Measurements from ENCODE around the gene CATSPERZ. TPM values are rescaled to one million over a fixed set of nuclear protein-coding genes. Genes with fewer than 3 reads are reported as not detected.

CATSPERZ gene
- total RNA-seq, 5 donors from 2014 or later (not counting 1 experiment from before 2014, with no cell fraction given): 0.40 TPM; not detected in 4

GRCh38 chr11:64333556-64333955, 33.4 kb downstream of the CATSPERZ start:
- no peak for DNase-seq
- Histone ChIP-seq H3K9me3 (no peaks in the 10 kb centered on the region), H3K27ac (ENCODE audit: low read length) (no peak overlapping the region), H3K27me3 (replicated peaks in 1 of 2; ENCODE audit: control insufficient read depth in 2 of 2, extremely low read depth in 1 of 2, insufficient read depth in 2 of 2, low read length in 1 of 2) (no peaks in the 10 kb centered on the region), H3K4me1 (ENCODE audit: control insufficient read depth in 1 of 2, extremely low read depth in 1 of 2, insufficient read depth in 2 of 2, low read length in 2 of 2) (peaks cover 0 to 21% of the 10 kb centered on the region in 2 experiments), H3K36me3 (ENCODE audit: control insufficient read depth in 2 of 2, extremely low read depth in 1 of 2, insufficient read depth in 1 of 2, low read length in 1 of 2) (peaks cover 3 to 16% of the 10 kb centered on the region in 2 donors), H3K4me3 (ENCODE audit: control insufficient read depth in 1 of 2, extremely low read depth in 1 of 2, low read length in 1 of 2) (no peak overlapping the region)
- WGBS (ENCODE audit: insufficient coverage): 100% methylated on average over 6 of the region's 8 CpGs
- H3K27ac Mint-ChIP-seq: no peak overlapping the region
- H3K36me3 Mint-ChIP-seq: peaks cover 12% of the 10 kb centered on the region
- H3K4me3 Mint-ChIP-seq: no peak overlapping the region
- CTCF ChIA-PET: interaction anchor here in 1 of 2 donors (2.7 kb wide), 1 partner anchor 16 kb away, joined by 41 read pairs; the partner anchor contains the start of genes PRDX5 and TRMT112
- H3K4me1 Mint-ChIP-seq: peaks cover 8 to 26% (median 16%) of the 10 kb centered on the region in 3 donors
- H3K9me3 Mint-ChIP-seq: no peaks in the 10 kb centered on the region
- POLR2A ChIA-PET: interaction anchor here in 1 of 2 donors (0.7 kb wide), 1 partner anchor 324 kb away, joined by 4 read pairs; no protein-coding TSS in a partner anchor
- no peak for ATAC-seq (replicated peaks in 1 of 4)
- no peaks in the 10 kb centered on the region for H3K27me3 Mint-ChIP-seq

- H3K4me1 ChIP-seq (ENCODE audit: control insufficient read depth in 1 of 2, extremely low read depth in 1 of 2, insufficient read depth in 2 of 2, low read length in 2 of 2): peaks cover 8 to 36% of the 10 kb centered on the region in 2 experiments
- no peak overlapping the region for H3K4me3 ChIP-seq (ENCODE audit: control insufficient read depth in 1 of 2, extremely low read depth in 1 of 2, low read length in 1 of 2)
- Mint-ChIP-seq H3K27me3 (no peaks in the 10 kb centered on the region), H3K27ac (no peak overlapping the region), H3K36me3 (peaks cover 17% of the 10 kb centered on the region), H3K4me3 (no peak overlapping the region), H3K4me1 (peaks cover 21 to 38% (median 28%) of the 10 kb centered on the region in 3 donors), H3K9me3 (no peaks in the 10 kb centered on the region)
- ChIA-PET CTCF (interaction anchor here in 1 of 2 donors (0.6 kb wide), 1 partner anchor 29 kb away, joined by 3 read pairs; no protein-coding TSS in a partner anchor), POLR2A (interaction anchor here in 1 of 2 donors (0.7 kb wide), 1 partner anchor 1568 kb away, joined by 3 read pairs; no protein-coding TSS in a partner anchor)
- H3K36me3 ChIP-seq (ENCODE audit: control insufficient read depth in 2 of 2, extremely low read depth in 1 of 2, insufficient read depth in 1 of 2, low read length in 1 of 2): peaks cover 3 to 21% of the 10 kb centered on the region in 2 donors
- ATAC-seq (replicated peaks in 1 of 4) (no peak), DNase-seq (no peak)
- H3K27me3 ChIP-seq (replicated peaks in 1 of 2; ENCODE audit: control insufficient read depth in 2 of 2, extremely low read depth in 1 of 2, insufficient read depth in 2 of 2, low read length in 1 of 2): no peaks in the 10 kb centered on the region
- no peaks in the 10 kb centered on the region for H3K9me3 ChIP-seq
- H3K27ac ChIP-seq (ENCODE audit: low read length): no peak overlapping the region
- 60% methylated on average over 3 of the region's 13 CpGs for WGBS (ENCODE audit: insufficient coverage)
Measured at GRCh38 chr11:64334764-64335735, 34.9 kb downstream of the CATSPERZ start.

DNA sequence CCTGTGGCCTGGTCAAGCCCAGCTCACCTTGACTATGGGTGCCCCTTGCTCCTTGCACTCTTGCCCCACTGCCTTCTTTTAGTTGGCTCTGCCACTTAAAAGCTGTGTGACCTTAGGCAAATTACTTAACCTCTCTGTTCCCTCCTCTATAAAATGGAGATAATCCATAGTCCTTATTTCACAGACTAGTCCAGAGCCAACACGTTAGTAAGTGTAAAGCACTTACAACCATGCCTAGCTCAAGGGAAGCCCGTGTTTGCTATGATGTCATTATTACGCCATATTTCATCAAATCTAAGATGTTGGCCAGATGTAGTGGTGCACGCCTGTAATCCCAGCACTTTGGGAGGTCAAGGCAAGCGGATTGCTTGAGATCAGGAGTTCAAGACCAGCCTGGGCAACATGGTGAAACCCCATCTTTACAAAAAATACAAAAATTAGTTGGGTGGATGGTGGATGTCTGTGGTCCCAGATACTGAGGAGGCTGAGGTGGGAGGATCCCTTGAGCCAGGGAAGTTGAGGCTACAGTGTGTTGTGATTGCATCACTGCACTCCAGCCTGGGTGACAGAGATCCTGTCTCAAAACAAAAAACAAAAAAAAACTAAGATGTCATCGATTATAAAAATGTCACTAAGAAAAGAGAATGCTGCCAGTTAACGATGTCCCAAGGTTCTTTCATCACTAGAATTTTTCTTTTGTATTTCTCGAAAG, 37.5 kb downstream of the CATSPERZ start:
- no peaks in the 10 kb centered on the region for H3K27me3 Mint-ChIP-seq
- DNase-seq (no peak), ATAC-seq (replicated peaks in 1 of 4) (no peak)
- H3K4me3 Mint-ChIP-seq: peak overlapping the region in 1 of 3 donors; percentile 36
- Histone ChIP-seq H3K36me3 (ENCODE audit: control insufficient read depth in 2 of 2, extremely low read depth in 1 of 2, insufficient read depth in 1 of 2, low read length in 1 of 2) (peaks cover 3 to 34% of the 10 kb centered on the region in 2 donors), H3K4me3 (ENCODE audit: control insufficient read depth in 1 of 2, extremely low read depth in 1 of 2, low read length in 1 of 2) (no peak overlapping the region), H3K27me3 (replicated peaks in 1 of 2; ENCODE audit: control insufficient read depth in 2 of 2, extremely low read depth in 1 of 2, insufficient read depth in 2 of 2, low read length in 1 of 2) (no peaks in the 10 kb centered on the region), H3K9me3 (no peaks in the 10 kb centered on the region), H3K27ac (ENCODE audit: low read length) (no peak overlapping the region), H3K4me1 (ENCODE audit: control insufficient read depth in 1 of 2, extremely low read depth in 1 of 2, insufficient read depth in 2 of 2, low read length in 2 of 2) (peaks cover 14 to 42% of the 10 kb centered on the region in 2 experiments)
- H3K9me3 Mint-ChIP-seq: no peaks in the 10 kb centered on the region
- WGBS (ENCODE audit: insufficient coverage): 93% methylated on average over 4 of the region's 8 CpGs
- CTCF ChIA-PET: no interaction called here
- POLR2A ChIA-PET: interaction anchor here in 1 of 2 donors (0.6 kb wide), 1 partner anchor 19 kb away, joined by 6 read pairs; no protein-coding TSS in a partner anchor
- H3K4me1 Mint-ChIP-seq: peaks cover 29 to 46% (median 43%) of the 10 kb centered on the region in 3 donors
- peak overlapping the region in 1 of 2 donors; percentile 28 for H3K27ac Mint-ChIP-seq
- H3K36me3 Mint-ChIP-seq: peaks cover 17% of the 10 kb centered on the region

GRCh38 chr11:64338716-64339115, 38.6 kb downstream of the CATSPERZ start:
- Histone ChIP-seq H3K36me3 (ENCODE audit: control insufficient read depth in 2 of 2, extremely low read depth in 1 of 2, insufficient read depth in 1 of 2, low read length in 1 of 2) (peaks cover 2 to 41% of the 10 kb centered on the region in 2 donors), H3K27ac (ENCODE audit: low read length) (peak overlapping the region; percentile 89), H3K27me3 (replicated peaks in 1 of 2; ENCODE audit: control insufficient read depth in 2 of 2, extremely low read depth in 1 of 2, insufficient read depth in 2 of 2, low read length in 1 of 2) (no peaks in the 10 kb centered on the region), H3K4me1 (ENCODE audit: control insufficient read depth in 1 of 2, extremely low read depth in 1 of 2, insufficient read depth in 2 of 2, low read length in 2 of 2) (peaks cover 14 to 52% of the 10 kb centered on the region in 2 experiments), H3K9me3 (no peaks in the 10 kb centered on the region), H3K4me3 (ENCODE audit: control insufficient read depth in 1 of 2, extremely low read depth in 1 of 2, low read length in 1 of 2) (no peak overlapping the region)
- Mint-ChIP-seq H3K4me3 (peak overlapping the region; percentile 82 to 92 (median 83)), H3K4me1 (peaks cover 29 to 48% (median 43%) of the 10 kb centered on the region in 3 donors), H3K27me3 (no peaks in the 10 kb centered on the region), H3K27ac (peak overlapping the region; percentile 94 to 95), H3K36me3 (peaks cover 16% of the 10 kb centered on the region), H3K9me3 (no peaks in the 10 kb centered on the region)
- ChIA-PET POLR2A (interaction anchor here in 1 of 2 donors (0.7 kb wide), 1 partner anchor 20 kb away, joined by 5 read pairs; no protein-coding TSS in a partner anchor), CTCF (interaction anchor here in 1 of 2 donors (0.7 kb wide), 1 partner anchor 1909 kb away, joined by 6 read pairs; no protein-coding TSS in a partner anchor)
- DNase-seq (no peak), ATAC-seq (replicated peaks in 1 of 4) (no peak)
- WGBS (ENCODE audit: insufficient coverage): 91% methylated on average over 3 of the region's 8 CpGs

GRCh38 chr11:64339286-64339685, 39.1 kb downstream of the CATSPERZ start:
- peak in 1 of 35 experiments; percentile 22 for DNase-seq
- peak overlapping the region; percentile 82 to 92 (median 83) for H3K4me3 Mint-ChIP-seq
- peaks cover 29 to 48% (median 43%) of the 10 kb centered on the region in 3 donors for H3K4me1 Mint-ChIP-seq
- peaks cover 15% of the 10 kb centered on the region for H3K36me3 Mint-ChIP-seq
- H3K27me3 Mint-ChIP-seq: no peaks in the 10 kb centered on the region
- no peaks in the 10 kb centered on the region for H3K9me3 Mint-ChIP-seq
- ChIA-PET POLR2A (interaction anchor here in 1 of 2 donors (0.7 kb wide), 1 partner anchor 21 kb away, joined by 5 read pairs; no protein-coding TSS in a partner anchor), CTCF (interaction anchor here in 1 of 2 donors (0.7 to 1.0 kb wide), 2 partner anchors 349 to 1908 kb away, joined by 3 to 6 read pairs; no protein-coding TSS in a partner anchor)
- Histone ChIP-seq H3K27ac (ENCODE audit: low read length) (peak overlapping the region; percentile 89), H3K27me3 (replicated peaks in 1 of 2; ENCODE audit: control insufficient read depth in 2 of 2, extremely low read depth in 1 of 2, insufficient read depth in 2 of 2, low read length in 1 of 2) (no peaks in the 10 kb centered on the region), H3K9me3 (no peaks in the 10 kb centered on the region), H3K4me3 (ENCODE audit: control insufficient read depth in 1 of 2, extremely low read depth in 1 of 2, low read length in 1 of 2) (peak overlapping the region in 1 of 2 donors; percentile 72), H3K4me1 (ENCODE audit: control insufficient read depth in 1 of 2, extremely low read depth in 1 of 2, insufficient read depth in 2 of 2, low read length in 2 of 2) (peaks cover 14 to 57% of the 10 kb centered on the region in 2 experiments), H3K36me3 (ENCODE audit: control insufficient read depth in 2 of 2, extremely low read depth in 1 of 2, insufficient read depth in 1 of 2, low read length in 1 of 2) (peaks cover 3 to 47% of the 10 kb centered on the region in 2 donors)
- WGBS (ENCODE audit: insufficient coverage): no CpG with 5 or more reads among the region's 4 CpGs
- ATAC-seq (replicated peaks in 1 of 4): no peak
- peak overlapping the region; percentile 94 to 95 for H3K27ac Mint-ChIP-seq
